Measurements from ENCODE around the gene IDH2. TPM values are rescaled to one million over a fixed set of nuclear protein-coding genes. Genes with fewer than 3 reads are reported as not detected.
A peak's percentile ranks its signal among the peaks of the same experiment; 100 is the strongest.

The IDH2 gene
- total and polyA plus RNA-seq, 2 of the 13 experiments (the other 11 are each of a cell fraction or from before 2014, with no cell fraction given), result 121 to 145 TPM

DNA sequence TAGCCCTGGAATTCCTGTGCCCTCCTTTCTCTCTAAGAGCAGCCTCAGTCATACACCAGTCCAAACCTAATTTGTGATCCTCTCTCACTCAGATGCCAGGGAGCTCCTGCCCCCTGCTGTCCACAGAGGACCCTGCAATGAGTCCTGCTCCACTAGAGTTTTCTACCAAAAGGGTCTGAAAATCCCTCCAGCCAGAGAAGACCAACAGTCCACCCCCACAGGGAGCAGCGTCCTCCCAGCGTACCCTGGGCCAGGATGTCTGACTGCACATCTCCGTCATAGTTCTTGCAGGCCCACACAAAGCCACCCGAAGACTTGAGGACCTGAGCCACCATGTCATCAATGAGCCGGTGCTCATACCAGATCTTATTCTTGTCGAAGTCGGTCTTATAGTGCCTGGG lies 15.4 kb downstream of the IDH2 start (continued):
- TF ChIP-seq RAD21 (CRISPR knock-in tag; IDR thresholded peaks at IDR 0.05) (peak; percentile 79), GMEB1 (CRISPR knock-in tag; IDR thresholded peaks at IDR 0.05; ENCODE audit: borderline replicate concordance) (no peak), KDM2A (CRISPR knock-in tag; IDR thresholded peaks at IDR 0.05; ENCODE audit: borderline replicate concordance, low read depth) (no peak), ZNF644 (CRISPR knock-in tag; IDR thresholded peaks at IDR 0.05; ENCODE audit: low read depth) (no peak), ZNF598 (CRISPR knock-in tag; IDR thresholded peaks at IDR 0.05; ENCODE audit: borderline replicate concordance) (no peak), ZSCAN30 (CRISPR knock-in tag; IDR thresholded peaks at IDR 0.05) (no peak), ZNF567 (CRISPR knock-in tag; IDR thresholded peaks at IDR 0.05; ENCODE audit: borderline replicate concordance) (0 out of 2 replicates have a peak, but pooled peaks have one; percentile 25), ZNF605 (CRISPR knock-in tag; IDR thresholded peaks at IDR 0.05) (no peak), FOXO1 (CRISPR knock-in tag; IDR thresholded peaks at IDR 0.05) (0 out of 2 replicates have a peak, but pooled peaks have one; percentile 20), AKAP8 (CRISPR knock-in tag; IDR thresholded peaks at IDR 0.05) (no peak), ZNF629 (CRISPR knock-in tag; conservative IDR thresholded peaks at IDR 0.05) (no peak), ZFP36L1 (CRISPR knock-in tag; IDR thresholded peaks at IDR 0.05) (no peak), ZNF746 (CRISPR knock-in tag; IDR thresholded peaks at IDR 0.05) (no peak), ZNF891 (CRISPR knock-in tag; IDR thresholded peaks at IDR 0.05) (peak; percentile 39; the same call in 1 of the 2 replicates), TFE3 (CRISPR knock-in tag; IDR thresholded peaks at IDR 0.05) (no peak), SRY (CRISPR knock-in tag; IDR thresholded peaks at IDR 0.05) (no peak), NBN (conservative IDR thresholded peaks at IDR 0.05) (no peak), ZNF530 (CRISPR knock-in tag; IDR thresholded peaks at IDR 0.05; ENCODE audit: low read depth) (no peak), BRF2 (CRISPR knock-in tag; IDR thresholded peaks at IDR 0.05) (no peak), ZNF501 (CRISPR knock-in tag; IDR thresholded peaks at IDR 0.05) (peak; percentile 92), ONECUT2 (CRISPR knock-in tag; IDR thresholded peaks at IDR 0.05) (no peak), ZNF496 (CRISPR knock-in tag; IDR thresholded peaks at IDR 0.05; ENCODE audit: insufficient replicate concordance) (no peak)
- TF ChIP-seq, protein P1, sequence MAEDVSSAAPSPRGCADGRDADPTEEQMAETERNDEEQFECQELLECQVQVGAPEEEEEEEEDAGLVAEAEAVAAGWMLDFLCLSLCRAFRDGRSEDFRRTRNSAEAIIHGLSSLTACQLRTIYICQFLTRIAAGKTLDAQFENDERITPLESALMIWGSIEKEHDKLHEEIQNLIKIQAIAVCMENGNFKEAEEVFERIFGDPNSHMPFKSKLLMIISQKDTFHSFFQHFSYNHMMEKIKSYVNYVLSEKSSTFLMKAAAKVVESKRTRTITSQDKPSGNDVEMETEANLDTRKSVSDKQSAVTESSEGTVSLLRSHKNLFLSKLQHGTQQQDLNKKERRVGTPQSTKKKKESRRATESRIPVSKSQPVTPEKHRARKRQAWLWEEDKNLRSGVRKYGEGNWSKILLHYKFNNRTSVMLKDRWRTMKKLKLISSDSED (CRISPR knock-in tag; IDR thresholded peaks at IDR 0.05), result no peak
- TF ChIP-seq, protein P2, sequence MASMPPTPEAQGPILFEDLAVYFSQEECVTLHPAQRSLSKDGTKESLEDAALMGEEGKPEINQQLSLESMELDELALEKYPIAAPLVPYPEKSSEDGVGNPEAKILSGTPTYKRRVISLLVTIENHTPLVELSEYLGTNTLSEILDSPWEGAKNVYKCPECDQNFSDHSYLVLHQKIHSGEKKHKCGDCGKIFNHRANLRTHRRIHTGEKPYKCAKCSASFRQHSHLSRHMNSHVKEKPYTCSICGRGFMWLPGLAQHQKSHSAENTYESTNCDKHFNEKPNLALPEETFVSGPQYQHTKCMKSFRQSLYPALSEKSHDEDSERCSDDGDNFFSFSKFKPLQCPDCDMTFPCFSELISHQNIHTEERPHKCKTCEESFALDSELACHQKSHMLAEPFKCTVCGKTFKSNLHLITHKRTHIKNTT (CRISPR knock-in tag; IDR thresholded peaks at IDR 0.05), result no peak
